HG02970 (cell line): Measurements from ENCODE around the gene CIZ1.
"Not testable (repeated sequence)": the region's sequence is repeated elsewhere in the genome, so short reads cannot be mapped to it uniquely, and the experiment has no call there.

Experiments
- ATAC-seq: cut with Tn5 transposase; IDR thresholded peaks from one replicate; pipeline ENCODE4 v1.9.1; 2021; ENCODE audit warnings: mild to moderate bottlenecking, moderate library complexity, moderate number of reproducible peaks; ENCODE audit not compliant: unreplicated experiment, low FRiP score

CIZ1 gene

DNA sequence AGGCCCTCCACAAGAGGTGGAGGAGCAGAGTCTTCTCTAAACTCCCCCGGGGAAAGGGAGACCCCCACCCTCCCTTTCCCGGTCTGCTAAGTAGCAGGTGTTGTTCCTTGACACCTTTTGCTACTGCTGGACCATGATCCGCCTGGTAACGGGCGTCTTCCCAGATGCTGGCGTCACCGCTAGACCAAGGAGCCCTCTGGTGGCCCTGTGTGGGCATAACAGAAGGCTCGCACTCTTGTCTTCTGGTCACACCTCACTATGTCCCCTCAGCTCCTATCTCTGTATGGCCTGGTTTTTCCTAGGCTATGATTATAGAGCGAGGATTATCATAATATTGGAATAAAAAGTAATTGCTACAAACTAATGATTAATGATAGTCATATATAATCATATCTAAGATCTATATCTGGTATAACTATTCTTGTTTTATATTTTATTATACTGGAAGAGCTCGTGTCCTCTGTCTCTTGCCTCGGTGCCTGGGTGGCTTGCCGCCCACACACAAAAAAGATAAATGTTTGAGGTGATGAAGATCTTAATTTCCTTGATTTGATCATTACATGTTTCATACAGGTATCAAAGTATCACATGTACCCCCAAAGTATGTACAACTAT lies 61.3 kb downstream of the CIZ1 start:
- ATAC-seq = not testable (repeated sequence)

DNA sequence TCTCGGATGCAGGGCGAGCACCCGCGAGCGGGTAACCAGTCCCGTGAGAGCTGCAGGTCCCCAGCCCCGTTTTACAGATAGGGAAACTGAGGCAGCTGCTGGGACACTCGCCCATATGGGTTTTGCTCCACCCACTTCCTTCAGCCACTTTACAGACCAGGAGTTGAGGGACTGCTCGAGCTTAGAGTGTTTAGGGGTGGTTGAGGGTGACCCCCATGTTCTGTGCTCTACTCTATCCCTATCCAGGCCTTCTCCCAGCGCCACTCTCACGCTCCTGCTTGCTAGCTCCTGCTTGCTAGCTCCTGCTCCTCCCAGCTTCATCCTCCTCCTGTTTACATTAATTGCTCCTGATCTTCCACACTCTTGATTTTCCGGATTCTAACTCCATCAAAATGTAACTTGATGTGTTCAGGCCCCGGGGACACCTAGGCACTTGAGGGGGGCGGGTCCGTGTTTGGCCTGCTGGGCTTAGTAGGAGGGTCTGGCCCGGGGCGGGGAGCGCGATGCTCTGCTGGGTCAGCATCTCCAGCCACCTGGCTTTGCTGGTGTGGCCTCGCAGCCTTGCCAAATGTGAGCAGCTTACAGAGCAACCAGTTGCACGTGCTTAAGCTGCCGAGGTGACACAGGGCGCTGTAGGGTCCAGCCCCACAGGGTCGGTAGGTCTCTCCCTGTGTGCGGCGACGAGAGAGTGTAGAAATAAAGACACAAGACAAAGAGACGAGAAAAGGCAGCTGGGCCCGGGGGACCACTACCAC lies 62.4 kb downstream of the CIZ1 start:
- ATAC-seq = no peak

DNA sequence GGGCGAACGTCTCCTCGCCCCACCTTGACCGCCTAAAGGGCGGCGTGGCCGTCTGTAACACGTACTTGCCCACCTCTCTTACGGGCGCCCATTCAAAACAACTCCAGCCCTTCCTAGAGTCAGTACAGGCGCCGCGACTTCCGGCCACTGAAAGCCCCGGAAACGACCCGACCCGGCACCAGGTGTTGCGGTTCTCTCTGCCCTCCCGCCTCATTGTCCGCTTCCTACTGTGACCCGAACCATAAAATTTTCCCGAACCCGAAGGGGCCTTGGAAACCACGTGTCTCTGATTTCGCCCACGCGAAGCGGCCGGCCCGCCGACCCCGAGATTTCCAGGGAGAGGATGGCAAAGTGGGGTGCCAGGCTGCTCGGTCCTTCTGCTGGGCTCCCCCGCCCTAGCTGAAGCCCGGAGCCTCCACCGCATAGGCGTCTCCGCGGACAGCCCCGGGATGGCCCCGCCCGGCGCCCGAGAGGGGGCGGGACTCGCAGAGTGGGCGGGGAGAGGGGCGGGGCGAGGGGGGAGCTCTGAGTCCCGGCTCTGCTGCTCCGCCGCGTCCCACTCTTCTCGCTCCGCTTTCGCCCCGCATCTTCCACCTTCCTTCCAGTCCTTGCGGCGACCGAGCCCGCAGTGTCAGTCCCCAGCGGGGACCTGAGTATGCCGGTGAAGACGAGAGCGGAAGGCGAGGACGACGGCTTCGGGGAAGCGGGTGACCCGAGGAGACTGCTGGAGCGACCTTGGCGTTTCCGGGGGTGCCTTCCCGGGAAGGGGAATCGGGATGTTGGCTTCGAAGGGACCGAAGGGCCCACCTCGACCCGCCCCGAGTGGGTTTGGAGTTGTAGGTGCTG lies 63.2 kb downstream of the CIZ1 start:
- peak; percentile 63 for ATAC-seq

DNA sequence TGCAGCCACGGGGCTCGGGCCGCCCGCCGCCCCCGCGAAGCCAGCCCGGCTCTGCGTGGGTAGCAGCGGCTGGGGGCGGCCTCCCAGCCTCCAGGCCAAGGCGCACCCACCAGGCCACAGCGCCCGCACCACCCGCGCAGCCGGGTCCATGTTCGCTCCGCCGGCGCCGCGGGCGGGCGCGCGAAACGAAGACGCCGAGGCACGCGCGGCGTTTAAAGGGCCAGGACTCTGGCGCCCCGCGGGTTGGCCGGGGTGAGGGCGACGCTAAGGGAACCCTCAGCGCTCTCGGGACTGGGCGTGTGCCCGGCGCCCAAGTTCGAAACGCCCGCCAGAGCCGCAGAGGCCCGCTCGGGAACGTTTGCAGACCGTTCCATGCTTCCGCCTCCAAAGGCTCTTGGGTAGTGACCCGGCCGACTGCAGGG lies 63.8 kb downstream of the CIZ1 start, which contains the start of gene PTGES2:
Gene PTGES2, minus strand, starts transcription at position 162 of the 422 bp plus-strand sequence. Its CDS starts 12 bp downstream, at position 150.
- ATAC-seq = peak; percentile 65

DNA sequence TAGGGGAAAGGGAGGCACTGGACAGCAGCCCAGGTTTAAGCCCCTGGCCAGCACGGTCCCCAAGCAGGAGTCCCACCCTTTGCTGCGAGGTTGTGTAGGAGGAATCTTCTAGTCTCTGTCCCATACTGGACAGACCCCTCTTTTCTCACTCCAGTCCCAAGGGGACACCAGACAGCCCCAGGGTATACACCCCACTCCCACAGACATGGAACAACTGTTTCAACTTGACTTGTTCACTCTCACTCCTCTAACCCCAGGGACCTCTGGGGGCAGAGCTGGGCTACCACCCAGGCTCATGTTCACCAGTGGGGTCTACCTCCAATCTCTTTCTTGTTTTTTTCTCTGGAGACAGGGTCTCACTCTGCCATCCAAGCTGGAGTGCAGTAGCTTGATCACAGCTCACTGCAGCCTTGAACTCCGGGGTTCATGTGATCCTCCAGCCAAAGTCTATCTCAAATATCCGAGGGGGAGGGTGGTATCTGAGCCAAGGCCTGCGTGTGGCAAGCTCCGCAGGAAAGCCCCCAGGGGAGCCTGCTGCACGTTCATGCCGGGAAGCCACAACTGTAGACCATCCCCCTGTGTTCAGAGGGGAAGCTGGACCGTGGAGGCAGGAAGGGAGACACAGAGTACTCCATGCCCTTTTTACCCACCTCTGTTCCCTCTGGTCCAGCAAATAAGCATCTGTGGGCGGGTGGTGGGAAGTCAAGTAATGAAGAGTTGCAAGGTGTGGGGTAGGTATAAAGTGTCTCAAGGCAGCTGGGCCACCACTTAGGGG lies 65.6 kb downstream of the CIZ1 start:
- no peak for ATAC-seq

DNA sequence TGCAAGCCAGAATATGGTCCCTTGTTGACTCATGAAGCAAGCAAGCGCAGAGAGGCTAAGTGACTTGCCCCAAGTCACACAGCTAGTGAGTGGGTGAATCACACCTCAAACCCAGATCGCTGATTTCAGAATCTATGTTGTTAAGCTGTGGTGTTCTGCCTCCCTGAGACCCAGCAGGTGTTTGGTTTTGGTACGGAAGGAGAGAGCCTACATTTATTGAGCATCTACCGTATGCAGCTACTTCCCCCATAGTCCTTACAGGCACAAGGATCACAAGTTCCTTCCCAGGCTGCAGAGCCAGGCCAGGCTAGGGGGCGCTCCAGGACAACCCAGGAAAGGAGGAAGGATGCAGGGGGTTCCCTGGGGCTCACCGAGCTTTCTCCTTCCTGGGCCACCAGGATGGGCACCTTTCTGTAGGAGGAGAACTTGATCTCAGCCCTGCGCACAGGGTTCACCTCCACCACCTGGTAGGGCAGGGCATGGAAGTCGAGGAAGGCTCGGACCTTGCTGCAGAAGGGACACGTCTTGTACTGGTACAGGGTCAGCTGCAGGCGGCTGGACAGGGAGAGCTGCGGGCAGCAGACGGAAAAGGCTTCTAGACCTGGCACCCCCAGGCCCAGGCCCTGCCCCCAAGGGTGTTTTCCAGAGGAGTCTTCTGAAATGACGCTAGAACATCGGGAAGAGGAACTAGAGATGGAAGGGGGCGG lies 66.3 kb downstream of the CIZ1 start:
- no peak for ATAC-seq

DNA sequence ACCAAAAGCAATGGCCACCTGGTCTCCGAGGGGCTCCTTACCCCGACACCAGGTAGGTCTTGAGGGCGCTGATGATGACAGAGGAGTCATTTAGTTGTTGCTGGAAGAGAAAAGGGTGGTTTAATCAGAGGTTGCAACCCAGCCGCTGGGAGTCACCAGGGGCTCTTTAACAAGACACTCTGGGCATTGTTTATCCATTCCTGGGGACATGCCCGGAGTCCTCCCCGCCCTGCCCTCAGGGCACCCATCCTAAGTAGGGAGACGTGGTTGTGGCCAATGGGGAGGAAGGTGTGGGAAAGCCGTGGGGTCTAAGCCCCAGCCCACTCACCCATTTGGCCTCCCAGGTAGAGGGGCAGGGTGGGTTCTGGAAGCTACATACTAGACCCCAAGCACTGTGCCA lies 66.9 kb downstream of the CIZ1 start:
- ATAC-seq = no peak

DNA sequence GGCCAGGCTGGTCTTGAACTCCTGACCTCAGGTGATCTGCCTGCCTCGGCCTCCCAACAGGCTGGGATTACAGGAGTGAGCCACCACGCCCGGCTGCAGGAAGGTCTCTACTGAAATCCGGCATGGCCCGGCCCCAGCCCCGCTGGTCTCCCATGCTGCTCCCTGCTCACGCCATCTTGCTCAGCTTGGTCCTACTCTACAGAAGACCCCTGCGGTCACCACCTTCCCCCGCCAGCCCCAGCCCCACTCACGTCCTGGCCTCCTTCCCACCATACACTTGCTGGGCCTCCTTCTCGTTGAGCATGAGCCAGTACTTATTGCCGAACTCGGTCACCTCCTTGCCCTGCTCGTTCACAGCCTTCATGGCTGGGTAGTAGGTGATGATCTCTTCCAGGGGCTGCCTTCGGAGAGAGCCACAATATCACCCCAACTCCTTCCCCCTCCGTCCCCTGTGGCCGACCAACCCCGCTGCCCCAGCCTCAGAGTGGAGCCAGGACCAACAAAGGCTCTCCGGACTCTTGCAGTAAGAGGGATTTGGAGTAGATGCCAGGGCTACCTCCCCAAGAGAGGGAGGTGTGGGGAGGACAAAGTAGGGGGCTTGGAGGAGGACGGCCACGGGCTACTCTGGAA lies 67.8 kb downstream of the CIZ1 start:
- ATAC-seq = no peak

DNA sequence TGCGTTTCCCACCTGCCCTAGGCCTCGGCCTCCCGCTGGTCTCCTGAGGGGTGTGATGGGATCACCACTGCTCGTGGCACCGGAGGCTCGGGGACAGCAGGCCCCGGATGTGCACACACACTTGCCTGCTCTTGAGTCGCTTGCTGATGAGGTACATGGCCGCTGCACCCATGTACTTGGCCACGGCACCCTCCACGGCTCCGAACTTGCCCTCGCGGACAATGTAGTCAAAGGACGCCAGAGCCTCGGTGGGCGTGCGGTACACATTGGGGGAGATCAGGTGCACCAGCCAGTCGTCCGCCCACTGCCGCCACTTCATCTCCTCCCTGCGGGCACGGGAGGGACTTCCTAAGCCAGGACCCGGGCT lies 68.6 kb downstream of the CIZ1 start:
- ATAC-seq = no peak

DNA sequence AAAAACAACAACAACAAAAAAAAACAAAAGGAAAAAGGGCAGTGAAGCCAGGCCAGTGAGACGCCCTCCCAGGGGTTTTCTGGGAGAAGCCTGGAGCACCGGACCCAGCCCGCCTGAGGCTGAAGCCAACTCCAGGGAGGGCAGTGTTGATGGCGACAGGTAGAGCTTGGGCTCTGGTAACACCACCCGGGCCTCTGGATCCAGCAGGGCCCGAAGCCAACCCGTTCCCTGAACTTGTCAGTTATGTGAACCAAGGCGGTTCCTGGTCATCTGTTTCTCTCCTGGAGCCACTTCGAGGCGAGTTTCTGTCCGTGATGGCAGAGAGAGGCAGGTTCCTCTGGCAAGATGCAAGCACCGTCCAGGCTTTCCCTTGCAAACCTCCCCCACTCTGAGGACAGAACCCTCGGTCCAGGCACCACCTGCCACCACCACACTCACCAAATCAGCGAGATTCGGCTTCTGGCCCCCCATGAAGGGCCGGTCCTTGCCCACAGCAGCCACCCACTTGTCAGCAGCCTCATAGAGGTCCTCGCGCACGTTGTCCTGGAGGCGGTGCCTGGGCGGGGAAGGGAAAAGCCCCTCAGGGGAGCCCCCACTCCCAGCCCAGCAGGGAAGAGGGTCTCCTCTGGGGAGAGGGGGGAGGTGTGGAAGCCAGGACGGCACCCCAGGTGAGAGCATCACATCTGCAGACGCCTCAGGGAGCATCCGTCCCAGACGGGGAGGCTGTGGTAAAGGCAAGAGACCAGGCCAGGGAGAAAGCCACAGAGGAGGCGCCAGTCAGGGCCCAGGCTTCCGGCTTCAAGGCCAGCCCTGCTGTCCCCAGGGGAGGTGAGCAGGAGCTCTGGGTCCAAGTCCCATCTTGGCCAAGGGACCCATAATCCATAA lies 69.2 kb downstream of the CIZ1 start:
- no peak for ATAC-seq

DNA sequence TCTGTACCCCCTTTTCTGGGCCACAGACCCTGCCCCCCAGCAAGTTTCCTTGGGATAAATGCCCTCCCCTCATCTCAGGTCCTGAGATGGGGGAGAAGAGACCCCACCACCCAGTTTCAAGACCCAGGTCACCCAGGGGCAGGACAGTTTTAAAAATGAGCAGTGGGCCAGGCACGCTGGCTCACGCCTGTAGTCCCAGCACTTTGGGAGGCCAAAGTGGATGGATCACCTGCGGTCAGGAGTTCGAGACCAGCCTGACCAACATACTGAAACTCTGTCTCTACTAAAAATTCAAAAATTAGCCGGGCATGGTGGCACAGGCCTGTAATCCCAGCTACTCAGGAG lies 69.9 kb downstream of the CIZ1 start:
- no peak for ATAC-seq

DNA sequence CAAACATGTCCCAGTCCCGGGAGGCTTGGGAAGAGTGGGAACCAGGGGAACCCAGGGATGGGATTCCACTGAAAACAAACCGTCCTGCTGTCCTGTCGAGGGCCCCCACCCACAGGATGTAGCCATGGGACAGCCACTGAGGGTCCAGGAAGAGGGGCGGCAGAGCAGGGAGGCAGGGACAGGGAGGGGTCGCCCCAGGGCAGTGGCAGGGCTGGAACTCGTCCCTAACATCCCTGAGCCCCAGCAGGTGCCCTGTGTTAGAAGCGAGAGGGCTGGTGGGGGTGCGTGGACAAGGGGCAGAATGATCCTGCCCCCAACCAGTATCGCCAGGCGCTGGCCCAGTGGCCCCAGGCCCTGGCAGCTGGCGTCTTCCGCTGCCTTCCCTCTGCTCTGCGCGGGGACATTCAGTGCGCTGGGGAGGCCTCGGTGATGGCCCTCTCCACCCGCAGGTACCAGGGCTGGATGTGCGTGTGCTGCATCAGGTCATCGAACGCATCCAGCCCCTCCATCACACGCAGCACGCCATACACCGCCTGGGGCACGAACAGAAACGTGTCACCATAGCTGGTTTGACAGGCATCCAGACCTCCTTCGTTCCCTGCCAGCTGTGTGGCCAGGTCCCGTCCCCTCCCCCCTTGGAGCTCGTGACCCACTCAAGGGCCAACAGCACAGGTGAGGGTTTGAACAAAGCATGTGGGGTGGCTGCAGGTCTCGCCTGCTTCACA lies 70.5 kb downstream of the CIZ1 start:
- no peak for ATAC-seq

DNA sequence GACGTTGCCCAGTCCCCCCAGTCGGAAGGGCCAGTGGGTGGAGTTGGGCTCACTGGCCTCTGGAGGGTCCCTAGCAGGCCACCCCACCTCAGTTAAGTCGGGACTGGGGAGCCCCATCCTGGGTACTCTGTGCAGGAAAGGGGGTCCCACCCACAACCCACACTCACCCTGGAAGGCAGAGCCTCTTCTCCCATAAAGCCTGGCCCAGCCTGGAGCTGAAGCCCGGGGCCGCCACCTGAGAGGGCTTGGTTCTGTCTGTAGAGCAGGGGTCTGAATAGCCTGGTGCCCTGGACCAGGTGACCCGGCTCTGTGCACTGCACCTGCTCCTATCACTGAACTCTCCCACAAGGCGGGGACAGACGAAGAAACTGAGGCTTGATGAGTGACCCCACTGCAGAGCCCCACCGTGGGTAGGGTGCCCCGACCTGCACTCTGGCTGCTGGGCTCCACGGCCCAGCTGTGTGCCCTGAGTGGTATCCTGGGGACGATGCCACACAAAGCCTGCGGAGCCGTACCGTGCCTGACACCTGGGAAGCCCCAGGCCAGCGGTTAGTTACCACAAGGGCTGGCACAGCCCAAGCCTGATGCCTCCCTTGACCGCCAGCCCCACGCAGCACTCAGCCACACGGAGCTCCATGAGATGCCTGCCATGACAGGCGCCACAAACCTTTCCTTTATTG lies 71.2 kb downstream of the CIZ1 start:
- no peak for ATAC-seq

DNA sequence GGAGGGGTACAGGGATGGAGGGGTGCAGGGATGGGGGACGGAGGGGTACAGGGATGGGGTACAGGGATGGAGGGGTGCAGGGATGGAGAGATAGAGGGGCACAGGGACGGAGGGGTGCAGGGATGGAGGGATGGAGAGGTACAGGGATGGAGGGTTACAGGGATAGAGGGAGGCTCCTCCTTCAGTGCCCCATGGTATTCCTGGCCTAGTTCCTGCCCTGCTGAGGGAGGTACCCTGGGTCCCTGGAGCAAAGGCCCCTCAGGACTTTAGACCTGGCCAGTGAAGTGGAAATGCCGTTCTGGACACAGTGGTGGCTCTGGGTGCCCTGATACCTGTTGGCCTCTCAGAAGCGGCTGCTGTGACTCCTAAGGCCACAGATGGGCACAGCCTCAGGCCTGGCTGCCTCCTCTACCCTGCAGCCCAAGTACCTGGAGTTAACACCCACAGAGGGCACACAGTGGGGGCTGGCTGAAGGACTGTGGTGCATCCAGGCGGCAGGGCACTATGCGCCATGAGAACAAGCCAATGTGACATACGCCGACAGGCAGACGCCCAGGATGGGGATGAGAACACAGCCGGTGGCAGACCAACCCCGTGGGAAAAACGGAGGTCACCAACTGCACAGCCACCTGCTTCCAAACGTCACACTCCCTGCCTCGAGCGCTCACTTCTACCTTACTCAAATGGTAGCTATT lies 72.3 kb downstream of the CIZ1 start:
- no peak for ATAC-seq

DNA sequence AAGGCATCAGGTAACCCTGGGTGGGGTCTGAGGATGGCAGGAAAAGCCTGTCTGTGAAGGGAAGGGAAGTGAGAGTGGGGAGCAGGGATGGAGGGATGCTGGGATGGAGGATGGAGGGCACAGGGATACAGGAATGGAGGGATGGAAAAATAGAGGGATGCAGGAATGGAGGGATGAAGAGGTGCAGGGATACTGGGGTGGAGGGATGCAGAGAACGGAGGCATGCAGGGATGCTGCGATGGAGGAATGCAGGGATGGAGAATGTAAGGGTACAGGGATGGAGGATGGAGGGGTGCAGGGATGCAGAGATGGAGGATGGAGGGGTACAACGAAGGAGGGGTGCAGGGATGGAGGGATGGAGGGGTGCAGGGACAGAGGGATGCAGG lies 72.9 kb downstream of the CIZ1 start:
- no peak for ATAC-seq

DNA sequence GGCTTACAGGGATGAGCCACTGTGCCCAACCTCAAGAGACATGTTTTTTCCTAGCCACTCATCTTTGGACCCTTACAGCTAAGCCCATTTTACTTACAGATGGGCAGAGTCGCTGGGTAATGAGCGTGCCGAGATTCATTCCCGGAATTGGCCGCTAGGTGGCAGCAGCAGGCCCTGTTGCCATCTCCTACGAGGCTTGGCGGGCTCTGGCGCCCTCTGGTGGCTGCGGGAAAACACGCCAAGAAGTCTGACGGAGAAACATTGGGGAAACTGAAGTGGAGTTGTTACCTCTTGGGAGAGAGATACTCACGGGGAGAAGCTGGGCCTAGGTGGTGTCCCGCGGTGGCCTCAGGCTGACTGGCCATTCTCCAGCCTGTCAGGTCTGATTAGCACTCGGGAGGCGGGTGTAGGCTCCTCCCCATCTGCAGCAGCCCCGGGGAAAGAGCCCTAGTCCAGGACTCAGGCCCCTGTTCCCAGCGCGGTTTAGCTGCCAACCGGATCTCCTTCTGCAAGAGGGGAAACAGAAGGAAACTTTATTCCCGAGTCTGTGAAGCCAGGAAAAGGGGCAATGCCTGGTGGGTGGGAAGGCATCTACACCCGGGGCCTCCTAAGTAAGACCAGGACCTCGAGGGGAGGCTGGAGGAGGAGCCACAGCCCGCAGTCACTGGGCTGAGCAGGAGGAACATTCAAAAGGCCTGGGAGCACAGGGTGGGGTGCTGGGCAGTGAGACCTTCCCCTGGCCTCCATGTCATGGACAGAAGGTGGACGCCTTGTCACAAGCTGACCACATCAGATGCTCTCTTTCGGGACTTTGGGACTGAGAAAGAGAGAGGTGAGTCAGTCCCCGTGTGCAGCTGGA lies 73.5 kb downstream of the CIZ1 start:
- ATAC-seq = peak; percentile 49
